Measurements from ENCODE around the gene RPS6KB2.

DNA sequence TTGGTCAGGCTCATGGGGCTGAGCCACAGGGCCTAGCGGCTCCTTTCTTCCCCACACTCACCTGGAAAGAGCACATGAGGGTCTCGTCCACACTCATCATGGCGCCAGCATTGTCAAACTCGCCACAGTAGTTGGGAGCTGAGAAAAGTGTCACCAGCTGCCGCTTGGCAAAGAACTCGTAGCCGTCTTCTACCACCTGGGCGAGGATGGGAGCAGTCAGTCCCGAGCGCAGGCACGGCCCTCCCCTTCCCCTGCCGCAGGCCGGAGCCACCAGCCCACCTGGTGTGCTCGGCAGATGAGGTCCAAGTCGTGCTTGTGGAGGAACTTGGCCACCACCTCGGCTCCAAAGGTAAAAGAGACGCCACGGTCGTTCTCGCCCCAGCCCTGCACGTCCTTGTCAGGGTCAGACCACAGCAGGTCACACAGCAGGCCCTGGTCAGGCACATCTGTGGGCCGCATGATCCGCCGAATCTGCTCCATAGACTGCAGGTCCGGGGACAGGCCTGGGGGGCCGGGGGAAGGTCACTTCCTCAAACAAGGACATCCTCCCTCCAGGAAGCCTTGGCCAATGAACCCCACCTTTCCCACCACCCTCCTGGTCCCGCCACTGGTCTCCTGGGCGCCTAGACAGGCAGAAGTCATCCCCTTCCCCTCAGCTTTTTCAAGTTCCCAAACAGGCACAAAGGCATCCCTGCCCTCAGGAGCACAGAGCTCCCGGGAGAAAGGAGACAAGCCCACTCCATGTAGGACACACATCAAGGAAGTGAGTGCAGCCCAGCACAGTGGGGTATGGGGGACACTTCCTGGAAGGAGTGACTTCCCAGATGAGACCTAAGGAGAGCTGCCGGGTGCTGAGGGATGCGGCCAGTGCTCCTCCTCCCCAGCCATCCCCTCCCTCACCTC is 29.4 kb upstream of the RPS6KB2 start:
- TF ChIP-seq, protein P1, sequence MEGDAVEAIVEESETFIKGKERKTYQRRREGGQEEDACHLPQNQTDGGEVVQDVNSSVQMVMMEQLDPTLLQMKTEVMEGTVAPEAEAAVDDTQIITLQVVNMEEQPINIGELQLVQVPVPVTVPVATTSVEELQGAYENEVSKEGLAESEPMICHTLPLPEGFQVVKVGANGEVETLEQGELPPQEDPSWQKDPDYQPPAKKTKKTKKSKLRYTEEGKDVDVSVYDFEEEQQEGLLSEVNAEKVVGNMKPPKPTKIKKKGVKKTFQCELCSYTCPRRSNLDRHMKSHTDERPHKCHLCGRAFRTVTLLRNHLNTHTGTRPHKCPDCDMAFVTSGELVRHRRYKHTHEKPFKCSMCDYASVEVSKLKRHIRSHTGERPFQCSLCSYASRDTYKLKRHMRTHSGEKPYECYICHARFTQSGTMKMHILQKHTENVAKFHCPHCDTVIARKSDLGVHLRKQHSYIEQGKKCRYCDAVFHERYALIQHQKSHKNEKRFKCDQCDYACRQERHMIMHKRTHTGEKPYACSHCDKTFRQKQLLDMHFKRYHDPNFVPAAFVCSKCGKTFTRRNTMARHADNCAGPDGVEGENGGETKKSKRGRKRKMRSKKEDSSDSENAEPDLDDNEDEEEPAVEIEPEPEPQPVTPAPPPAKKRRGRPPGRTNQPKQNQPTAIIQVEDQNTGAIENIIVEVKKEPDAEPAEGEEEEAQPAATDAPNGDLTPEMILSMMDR (conservative IDR thresholded peaks at IDR 0.05 in 1 of 2, IDR thresholded peaks at IDR 0.05 in 1 of 2; ENCODE audit: extremely low read depth in 1 of 2, insufficient read depth in 1 of 2, low read depth in 1 of 2, low read length in 2 of 2): no peak
- TF ChIP-seq EZH2 (IDR thresholded peaks at IDR 0.05; ENCODE audit: borderline replicate concordance, low read length): no peak

Measured in mammary epithelial cell (primary cell).